A549 treated with dexamethasone at 1 μM for 4 hours (cell line): ENCODE results near the gene TP53RK. TPM values are rescaled to one million over a fixed set of nuclear protein-coding genes. Genes with fewer than 3 reads are reported as not detected.

Experiments used
- total RNA-seq: library from RNA; stranded (reverse); fragments of 200-300 nt; extraction: Qiagen RNA extraction; gene quantifications from 5 replicates; pipeline ENCODE4 v1.2.3, GENCODE V29; 2022

Gene TP53RK
- total RNA-seq: 11.7 to 13.7 TPM (median 12.0 TPM) in 5 replicates

DNA sequence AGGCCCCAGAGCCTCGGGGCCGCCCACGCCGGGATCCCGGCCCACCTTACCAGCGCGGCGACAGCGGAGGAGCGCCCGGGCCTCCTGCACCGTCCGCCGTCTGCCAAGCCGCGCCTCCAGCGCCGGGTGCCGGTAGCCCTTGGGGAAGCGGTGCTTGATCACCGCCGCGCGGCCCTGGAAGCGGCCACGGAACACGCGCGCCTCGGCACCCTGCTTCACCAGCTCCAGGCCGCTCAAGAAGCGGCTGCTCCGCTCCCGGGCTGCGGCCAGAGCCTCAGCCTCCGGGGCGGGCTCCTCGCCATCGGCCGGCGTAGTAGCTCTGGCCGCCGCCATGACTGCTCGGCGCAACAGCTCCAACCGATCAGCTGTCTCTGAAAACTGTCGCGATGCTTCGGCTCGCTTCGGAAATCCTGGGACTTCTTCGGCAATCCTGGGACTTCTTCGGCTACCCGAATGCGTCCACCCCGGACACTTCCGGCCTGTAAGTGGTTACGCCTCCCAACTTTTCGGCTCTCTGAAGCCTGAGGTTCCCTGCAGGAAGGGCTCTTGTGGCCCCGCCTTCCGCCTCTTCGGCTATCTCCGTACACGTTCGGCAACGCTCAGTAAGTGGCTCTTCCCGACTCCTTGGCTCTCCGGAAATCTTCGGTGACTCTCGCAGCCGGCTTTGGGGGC, at the start of gene TP53RK:
TP53RK (minus strand) TSS at position 363 of the 672 bp plus-strand sequence; CDS start at position 333, 30 bp downstream.

GRCh38 chr20:46709459-46710152, 20.4 kb upstream of the TP53RK start, which contains the start of gene SLC2A10:
Gene SLC2A10 (plus strand): TSS chr20:46709649. CDS start chr20:46709737, 88 bp downstream.

GRCh38 chr20:46651091-46651962, 37.9 kb downstream of the TP53RK start, which contains the start of gene SLC13A3:
Gene SLC13A3 (minus strand): TSS chr20:46651459. CDS start chr20:46651421, 38 bp downstream.

Other genes with a start within 250 kb of the TP53RK start
- gene ZNF334, start 175.9 kb downstream of the TP53RK start, total RNA-seq: not detected in 5 replicates
- gene OCSTAMP, start 138.8 kb downstream of the TP53RK start, total RNA-seq: not detected in 5 replicates
- gene SLC13A3, start 38.0 kb downstream of the TP53RK start, total RNA-seq: 0.03 to 0.17 TPM (median 0.07 TPM) in 3 of 5 replicates, not detected in the others
- gene SLC2A10, start 20.2 kb upstream of the TP53RK start, total RNA-seq: not detected in 5 replicates
- gene EYA2, start 205.4 kb upstream of the TP53RK start, total RNA-seq: 2.2 to 3.2 TPM (median 2.6 TPM) in 5 replicates